CD4-positive, alpha-beta T cell treated with Interleukin-15 for 4 hours (primary cell): Measurements from ENCODE around the gene PKD1.

Experiments used
- DNase-seq: peaks from one replicate; pipeline ENCODE4 v3.0.0-alpha.2; 2020; ENCODE audit warnings: low spot score

The PKD1 gene

GRCh38 chr16:2046893-2047329 is 88.8 kb downstream of the PKD1 start:
- DNase-seq: no peak

- DNase-seq: no peak
Observed at GRCh38 chr16:2045965-2046892, 89.5 kb downstream of the PKD1 start.

GRCh38 chr16:2044541-2044940 is 91.2 kb downstream of the PKD1 start:
- no peak for DNase-seq

GRCh38 chr16:2043667-2044451 is 91.8 kb downstream of the PKD1 start:
- no peak for DNase-seq

- DNase-seq: no peak
Observed at GRCh38 chr16:2042986-2043666, 92.6 kb downstream of the PKD1 start.

- DNase-seq: no peak
Observed at GRCh38 chr16:2042171-2042985, 93.3 kb downstream of the PKD1 start.

- no peak for DNase-seq
Observed at GRCh38 chr16:2040787-2041522, 94.7 kb downstream of the PKD1 start.

- DNase-seq: no peak
Observed at GRCh38 chr16:2040041-2040786, 95.5 kb downstream of the PKD1 start.

- DNase-seq: no peak
Observed at GRCh38 chr16:2039274-2040031, 96.2 kb downstream of the PKD1 start.
